ENCODE data around the gene ZNF133.
"Not testable (repeated sequence)": the region's sequence is repeated elsewhere in the genome, so short reads cannot be mapped to it uniquely, and the experiment has no call there.

The ZNF133 gene

GRCh38 chr20:18287546-18287914 is 797 bp upstream of the ZNF133 start:
- no peak for DNase-seq

GRCh38 chr20:18288749-18289267 is 481 bp downstream of the ZNF133 start:
- no peak for DNase-seq

GRCh38 chr20:18289306-18289705 is 979 bp downstream of the ZNF133 start:
- no peak for DNase-seq

GRCh38 chr20:18299364-18299763 is 11.0 kb downstream of the ZNF133 start:
- DNase-seq, result no peak

- DNase-seq, result no peak
These were observed 16.3 kb downstream of the ZNF133 start for GRCh38 chr20:18304618-18305017.

- no peak for DNase-seq
These were observed 19.0 kb downstream of the ZNF133 start for GRCh38 chr20:18307301-18307700.

- DNase-seq, result no peak
These were observed 21.7 kb downstream of the ZNF133 start for GRCh38 chr20:18310051-18310450.

- no peak for DNase-seq
These were observed 22.3 kb downstream of the ZNF133 start for GRCh38 chr20:18310592-18310991.

- DNase-seq, result no peak
These were observed 24.4 kb downstream of the ZNF133 start for GRCh38 chr20:18312723-18313122.

GRCh38 chr20:18313411-18313810 is 25.1 kb downstream of the ZNF133 start:
- DNase-seq, result no peak

- peak; percentile 80 for DNase-seq
These were observed 26.6 kb downstream of the ZNF133 start for GRCh38 chr20:18314786-18315406.

GRCh38 chr20:18316166-18316565 is 27.8 kb downstream of the ZNF133 start:
- no peak for DNase-seq

GRCh38 chr20:18321316-18321715 is 33.0 kb downstream of the ZNF133 start:
- DNase-seq, result no peak

GRCh38 chr20:18321976-18322950 is 33.9 kb downstream of the ZNF133 start:
- no peak for DNase-seq

GRCh38 chr20:18323705-18324104 is 35.4 kb downstream of the ZNF133 start:
- no peak for DNase-seq

- no peak for DNase-seq
These were observed 36.3 kb downstream of the ZNF133 start for GRCh38 chr20:18324596-18325089.

GRCh38 chr20:18326990-18327389 is 38.7 kb downstream of the ZNF133 start:
- no peak for DNase-seq

- DNase-seq, result no peak
These were observed 43.4 kb downstream of the ZNF133 start for GRCh38 chr20:18331694-18332093.

- not testable (repeated sequence) for DNase-seq
These were observed 61.4 kb downstream of the ZNF133 start for GRCh38 chr20:18349749-18350148.

- DNase-seq, result no peak
These were observed 71.5 kb downstream of the ZNF133 start for GRCh38 chr20:18359854-18360253.

GRCh38 chr20:18360635-18361034 is 72.3 kb downstream of the ZNF133 start:
- DNase-seq, result peak; percentile 57

- DNase-seq, result no peak
These were observed 73.4 kb downstream of the ZNF133 start for GRCh38 chr20:18361678-18362077.

- DNase-seq, result no peak
These were observed 74.6 kb downstream of the ZNF133 start for GRCh38 chr20:18362916-18363315.

GRCh38 chr20:18363708-18364107 is 75.4 kb downstream of the ZNF133 start:
- no peak for DNase-seq
